ENCODE data around the gene RAVER2.

DNA sequence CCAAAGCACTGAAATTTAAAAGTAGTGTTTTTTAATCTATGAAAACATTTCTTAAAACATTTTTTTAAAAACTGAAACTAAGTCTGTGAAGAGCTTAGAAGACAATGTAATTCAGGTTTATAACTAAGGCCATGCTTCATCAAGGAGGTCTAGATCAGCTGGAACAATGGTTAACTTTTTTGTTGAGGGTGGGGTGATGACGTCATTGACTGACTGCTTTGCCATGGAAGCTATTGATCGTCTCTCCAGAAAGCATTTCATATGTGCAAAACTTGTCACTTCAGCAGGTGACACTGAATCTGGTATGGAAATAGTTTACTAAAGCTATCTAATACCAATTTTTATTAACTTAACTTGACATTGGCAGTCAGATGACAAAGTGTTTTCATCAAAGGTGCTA is 21.0 kb downstream of the RAVER2 start:
- TF ChIP-seq POLR2A (IDR thresholded peaks at IDR 0.05; ENCODE audit: low read depth, low read length) = no peak
- no peak for TF ChIP-seq POLR2AphosphoS5 (IDR thresholded peaks at IDR 0.05; ENCODE audit: low read depth, low read length)

All from GM12891 (cell line).